Hematopoietic multipotent progenitor cell treated with erythropoietin and hydrocortisone succinate and interleukin-3 and kit ligand, for 4 days (in vitro differentiated cells): Measurements from ENCODE around the gene KIF6.
"Not testable (repeated sequence)": the region's sequence is repeated elsewhere in the genome, so short reads cannot be mapped to it uniquely, and the experiment has no call there.

Experiments
- DNase-seq: peaks from one replicate; pipeline ENCODE4 v3.0.0-alpha.2; 2015

KIF6 gene

DNA sequence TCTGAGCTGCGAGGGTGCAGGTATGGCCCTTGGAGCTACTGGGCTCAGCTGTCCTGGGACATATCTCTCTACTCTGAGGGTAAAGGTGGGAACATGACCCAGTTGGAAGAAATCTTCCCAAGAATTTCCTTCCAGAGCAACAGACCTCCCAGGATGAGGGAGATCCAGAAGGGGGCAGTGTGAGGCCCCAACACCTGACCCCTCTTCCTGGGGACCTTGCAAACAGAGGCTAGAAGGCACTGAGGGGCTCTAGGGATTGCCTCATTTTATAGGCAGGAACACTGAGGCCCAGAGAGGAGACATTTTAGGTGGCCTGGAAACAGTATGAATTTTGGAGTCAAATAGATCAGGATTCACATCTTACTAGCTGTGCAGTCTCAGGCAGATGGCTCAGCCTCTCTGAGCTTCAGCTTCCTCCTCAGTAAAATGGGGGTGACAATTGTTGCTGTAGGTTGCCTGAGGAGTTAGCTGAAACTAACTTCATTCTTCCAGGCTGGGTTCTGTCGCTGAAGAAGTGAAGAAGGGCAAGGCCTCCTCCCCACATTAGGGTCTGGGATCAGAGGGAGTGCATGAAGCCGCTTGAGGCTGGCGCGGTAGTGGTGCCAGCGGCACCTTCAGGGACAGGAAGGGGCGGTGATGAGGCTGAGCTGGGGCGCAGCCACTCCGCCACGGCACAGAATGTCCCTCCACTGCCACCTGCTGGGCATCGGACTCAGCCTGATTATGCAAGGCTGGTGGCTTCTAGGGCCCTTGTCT is 422.4 kb downstream of the KIF6 start:
- peak; percentile 95 for DNase-seq

GRCh38 chr6:39302011-39302410 is 423.2 kb downstream of the KIF6 start:
- no peak for DNase-seq

DNA sequence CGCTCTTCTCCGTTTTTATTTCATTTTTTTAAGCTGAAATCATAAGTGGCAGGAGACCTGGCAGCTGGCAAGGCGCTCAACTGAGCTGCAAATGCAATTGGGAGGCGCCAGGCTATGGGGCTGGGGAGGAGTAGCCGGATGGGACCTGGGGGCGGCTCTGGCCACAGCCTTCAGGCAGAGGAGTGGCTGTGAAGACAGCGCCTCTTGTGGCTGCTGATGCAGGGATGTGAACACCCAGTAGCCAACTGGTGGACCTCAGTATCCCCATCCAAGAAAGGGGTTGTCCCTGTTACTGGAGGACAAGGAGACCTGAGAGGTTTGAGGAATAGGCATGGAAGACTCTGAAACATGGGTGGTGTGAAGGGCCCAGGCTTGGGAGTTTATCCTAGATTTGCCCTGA is 423.6 kb downstream of the KIF6 start:
- peak; percentile 41 for DNase-seq

- DNase-seq: no peak
These were observed 424.5 kb downstream of the KIF6 start for GRCh38 chr6:39300739-39301138.

GRCh38 chr6:39298061-39298460 is 427.1 kb downstream of the KIF6 start:
- DNase-seq: no peak

DNA sequence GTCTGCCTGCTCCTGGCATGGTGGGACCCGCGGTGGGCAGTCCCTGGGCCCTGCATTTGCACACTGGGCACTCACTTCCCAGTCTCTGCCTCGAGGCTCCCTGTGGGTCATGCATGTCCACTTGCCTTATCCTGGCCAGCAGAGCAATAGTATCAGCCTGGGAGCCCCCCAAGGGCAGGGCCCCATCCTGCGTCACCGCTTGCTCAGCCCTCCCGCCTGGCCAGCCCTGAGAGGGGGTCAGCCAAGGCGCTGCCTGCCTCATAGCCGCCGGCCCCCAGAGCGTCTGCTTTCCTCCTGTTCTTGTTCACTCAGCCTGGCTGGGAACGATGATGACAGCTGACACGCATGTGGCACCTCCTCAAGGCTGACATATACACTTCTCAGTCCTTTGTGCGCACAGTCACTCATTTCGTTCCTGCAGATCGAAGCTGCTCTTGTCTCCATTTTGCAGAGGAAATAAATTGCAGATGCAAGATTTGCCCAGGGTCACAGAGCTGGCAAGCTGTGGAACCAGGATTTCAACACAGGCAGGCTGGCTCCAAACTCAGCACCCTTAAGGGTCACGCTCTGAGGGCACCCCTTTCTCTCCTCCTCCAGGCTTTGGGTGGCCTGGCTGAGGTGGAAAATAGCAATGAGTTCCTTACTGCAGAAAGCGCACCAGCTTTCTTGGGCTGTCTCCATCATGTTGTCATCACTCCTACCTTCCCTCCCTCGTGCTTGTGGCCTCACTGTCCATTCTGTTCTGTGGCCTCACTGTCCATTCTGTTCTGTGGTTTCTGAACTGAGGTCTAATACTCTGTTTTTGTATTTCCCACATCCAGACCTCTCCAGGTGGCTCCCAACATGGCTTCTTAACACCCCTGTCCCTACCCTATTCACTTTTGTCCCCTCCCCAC is 428.2 kb downstream of the KIF6 start:
- no peak for DNase-seq

DNA sequence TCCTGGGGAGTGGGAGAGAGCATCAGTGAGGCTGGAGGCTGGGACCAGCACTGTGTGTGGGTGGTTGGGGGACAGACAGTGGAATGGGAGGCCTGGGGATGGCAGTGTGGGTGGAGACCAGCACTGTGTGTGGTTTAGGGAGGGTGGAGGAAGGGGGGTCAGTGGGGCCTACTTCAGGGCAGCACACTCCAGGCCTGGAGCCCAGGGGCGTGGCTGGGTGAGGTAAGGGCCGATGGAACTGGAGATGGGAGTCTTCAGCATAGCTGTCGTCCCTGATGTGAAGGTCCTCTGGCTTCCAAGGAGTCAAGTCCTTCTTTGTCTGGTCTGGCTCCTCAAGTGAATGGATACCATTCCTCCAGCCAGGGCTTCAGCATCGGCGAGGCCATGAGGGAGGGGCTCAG is 429.6 kb downstream of the KIF6 start:
- peak; percentile 46 for DNase-seq

GRCh38 chr6:39294899-39295298 is 430.3 kb downstream of the KIF6 start:
- DNase-seq: no peak

GRCh38 chr6:39294133-39294532 is 431.1 kb downstream of the KIF6 start:
- no peak for DNase-seq

DNA sequence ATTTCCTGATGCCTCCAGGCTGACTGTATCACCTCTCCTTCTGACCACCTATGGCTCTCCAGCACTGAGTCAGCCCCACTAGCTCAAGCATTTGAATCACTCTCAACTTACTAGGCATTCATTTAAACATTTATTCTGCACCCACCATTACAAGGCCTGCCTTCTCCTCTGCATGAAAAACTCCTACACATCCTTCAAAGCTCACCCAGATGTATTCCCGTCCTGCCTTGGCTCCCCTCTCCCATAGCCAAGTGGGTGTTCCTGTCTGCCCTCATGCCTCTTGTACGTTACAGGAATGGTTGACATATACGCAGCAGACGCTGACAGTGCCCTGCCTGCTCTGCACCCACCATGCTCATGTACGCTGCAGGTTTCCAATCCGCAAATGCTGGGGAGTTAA is 432.6 kb downstream of the KIF6 start:
- no peak for DNase-seq

- DNase-seq: no peak
These were observed 435.7 kb downstream of the KIF6 start for GRCh38 chr6:39289490-39289889.

DNA sequence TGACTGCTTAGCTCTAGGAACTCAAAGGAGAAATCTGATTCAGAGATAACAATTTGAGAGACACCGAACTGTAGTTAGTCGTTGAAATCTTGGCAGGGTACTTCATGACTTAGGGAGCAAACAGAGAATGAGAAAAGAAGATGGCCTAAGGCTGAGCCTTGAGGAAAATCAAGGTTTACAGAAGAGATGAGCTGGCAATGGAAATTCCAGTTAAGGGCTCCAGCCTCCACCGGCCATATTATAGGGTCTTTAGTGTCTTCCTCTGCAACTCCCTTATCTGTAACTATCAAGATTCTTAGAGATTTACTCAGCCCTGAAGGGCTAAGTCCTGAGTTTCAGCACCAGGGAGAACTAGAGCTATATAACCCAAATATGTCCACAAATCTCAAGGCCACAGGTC is 437.6 kb downstream of the KIF6 start:
- DNase-seq: no peak

DNA sequence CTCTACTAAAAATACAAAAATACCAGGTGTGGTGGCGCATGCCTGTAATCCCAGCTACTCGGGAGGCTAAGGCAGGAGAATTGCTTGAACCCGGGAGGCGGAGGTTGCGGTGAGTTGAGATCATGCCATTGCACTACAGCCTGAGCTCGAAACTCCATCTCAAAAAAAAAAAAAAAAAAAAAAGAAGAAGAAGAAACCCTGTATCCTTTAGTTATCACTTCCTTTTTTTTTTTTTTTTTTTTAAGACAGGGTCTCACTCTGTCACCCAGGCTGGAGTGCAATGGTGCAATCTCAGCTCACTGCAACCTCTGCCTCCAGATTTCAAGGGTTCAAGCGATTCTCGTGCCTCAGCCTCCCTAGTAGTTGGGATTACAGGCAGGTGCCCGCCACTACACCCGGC is 438.6 kb downstream of the KIF6 start:
- DNase-seq: not testable (repeated sequence)

- DNase-seq: no peak
These were observed 442.4 kb downstream of the KIF6 start for GRCh38 chr6:39282774-39283173.

DNA sequence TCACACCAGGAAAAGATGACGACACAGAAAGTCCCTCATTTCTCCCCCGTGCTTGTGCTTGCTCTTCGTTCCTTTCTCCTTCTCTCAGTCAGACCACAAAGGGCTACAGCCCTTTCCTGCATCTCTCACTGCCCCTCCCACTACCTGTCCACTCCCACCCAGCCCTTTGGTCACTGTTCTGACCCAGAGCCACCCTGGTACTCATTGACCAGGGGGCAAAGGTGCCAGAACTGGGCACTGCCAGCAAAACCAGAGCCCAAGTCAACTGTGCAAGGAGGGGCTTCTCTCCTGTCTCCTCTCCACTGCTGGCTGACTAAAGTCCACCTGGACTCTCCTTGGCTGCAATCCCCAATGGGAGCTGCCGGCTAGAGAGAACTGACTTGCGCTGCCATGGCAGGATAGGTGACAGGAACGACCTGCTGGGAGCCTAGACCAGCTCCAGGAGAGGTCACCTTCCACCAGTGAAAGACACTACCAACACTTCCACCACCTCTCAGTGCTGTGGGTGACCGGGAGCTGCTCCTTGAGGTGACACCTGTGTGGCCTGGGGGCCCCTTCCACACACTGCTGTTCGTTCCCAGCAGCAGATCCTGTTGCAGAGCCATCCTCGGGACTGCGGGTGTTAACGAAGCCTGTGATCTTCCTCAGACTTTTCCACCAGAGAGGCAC is 443.8 kb downstream of the KIF6 start:
- DNase-seq: no peak

DNA sequence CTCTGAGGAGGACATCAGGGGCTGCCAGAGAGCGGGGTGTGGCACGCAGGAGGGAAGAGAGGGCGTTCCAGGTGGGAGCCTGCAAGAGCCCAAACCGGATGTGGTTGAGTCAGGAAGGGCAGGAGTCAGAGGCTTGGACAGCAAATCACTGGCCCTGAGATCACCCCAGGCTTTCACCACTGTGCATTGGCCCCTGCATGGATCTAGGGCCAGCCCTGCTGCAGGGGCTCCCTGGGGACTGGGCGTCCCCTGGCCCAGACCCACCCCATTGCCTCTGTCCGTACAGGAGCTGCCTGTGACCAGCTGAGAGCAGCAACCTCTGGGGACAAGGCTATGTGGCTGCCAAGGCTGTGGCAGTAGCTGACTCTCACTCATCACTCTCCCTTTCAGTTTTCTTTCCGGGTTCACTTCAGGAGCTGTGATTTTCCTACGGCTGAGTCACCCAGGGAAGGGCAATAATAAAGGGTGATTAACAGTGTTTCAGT is 444.9 kb downstream of the KIF6 start:
- DNase-seq: no peak
